NCI-H2029 treated with DMSO at 0.1 percent for 48 hours (cell line): ENCODE measurements around the gene SKOR1.

Experiments
- DNase-seq: peaks from one replicate; lab custom pipeline; 2025; lab: John Stamatoyannopoulos, UW

SKOR1 gene

GRCh38 chr15:67820122-67820991, 5.0 kb upstream of the SKOR1 start:
- DNase-seq, result no peak

GRCh38 chr15:67820992-67821783, 4.1 kb upstream of the SKOR1 start:
- no peak for DNase-seq

- DNase-seq, result no peak
These were observed 3.4 kb upstream of the SKOR1 start for GRCh38 chr15:67821784-67822440.

- no peak for DNase-seq
These were observed 2.6 kb upstream of the SKOR1 start for GRCh38 chr15:67822537-67823313.

- no peak for DNase-seq
These were observed 1.8 kb upstream of the SKOR1 start for GRCh38 chr15:67823314-67824196.

- no peak for DNase-seq
These were observed 926 bp upstream of the SKOR1 start for GRCh38 chr15:67824197-67824968.

GRCh38 chr15:67825881-67826716, 790 bp downstream of the SKOR1 start:
- DNase-seq, result no peak

GRCh38 chr15:67826717-67827561, 1.6 kb downstream of the SKOR1 start:
- no peak for DNase-seq

- no peak for DNase-seq
These were observed 2.4 kb downstream of the SKOR1 start for GRCh38 chr15:67827562-67828277.

- DNase-seq, result no peak
These were observed 3.1 kb downstream of the SKOR1 start for GRCh38 chr15:67828278-67828968.

GRCh38 chr15:67828969-67829646, 3.8 kb downstream of the SKOR1 start:
- DNase-seq, result no peak

- DNase-seq, result no peak
These were observed 4.6 kb downstream of the SKOR1 start for GRCh38 chr15:67829647-67830504.

GRCh38 chr15:67831363-67831762, 6.1 kb downstream of the SKOR1 start:
- no peak for DNase-seq

- no peak for DNase-seq
These were observed 6.8 kb downstream of the SKOR1 start for GRCh38 chr15:67832031-67832551.
